Nephron (organoid): ENCODE results near the gene ERBB3.

Experiments
- H3K27ac Mint-ChIP-seq, 3 experiments: 2 replicates each; pipeline ENCODE4 v1.8.0; 2020; ENCODE audit warnings: mixed read lengths in 3 of 3, mild to moderate bottlenecking in 2 of 3, moderate library complexity in 1 of 3
- H3K27me3 Mint-ChIP-seq: 2 replicates; pipeline ENCODE4 v1.8.0; 2021; ENCODE audit warnings: low read depth, mild to moderate bottlenecking, moderate library complexity, mixed read lengths
- H3K36me3 Mint-ChIP-seq: 2 replicates; pipeline ENCODE4 v1.8.0; 2020; ENCODE audit warnings: low read depth, mixed read lengths
- H3K4me1 Mint-ChIP-seq: 2 replicates; pipeline ENCODE4 v1.8.0; 2020; ENCODE audit warnings: mixed read lengths
- H3K4me3 Mint-ChIP-seq, 3 experiments: 2 replicates each; pipeline ENCODE4 v1.8.0; 2020; ENCODE audit warnings: mild to moderate bottlenecking in 3 of 3, mixed read lengths in 3 of 3, moderate library complexity in 2 of 3
- H3K9me3 Mint-ChIP-seq: 2 replicates; pipeline ENCODE4 v1.8.0; 2020; ENCODE audit warnings: mixed read lengths
- TF ChIP-seq, protein P1 (sequence below), 3 experiments: fragments of 200-600 bp; sonication (generic); IDR thresholded peaks; one replicate each; pipeline ENCODE4 v1.5.0; 2021; ENCODE audit warnings: antibody characterized with exemption in 3 of 3; ENCODE audit not compliant: unreplicated experiment in 3 of 3

Gene ERBB3

GRCh38 chr12:56150563-56150962, 70.6 kb downstream of the ERBB3 start:
- TF ChIP-seq, protein P1, sequence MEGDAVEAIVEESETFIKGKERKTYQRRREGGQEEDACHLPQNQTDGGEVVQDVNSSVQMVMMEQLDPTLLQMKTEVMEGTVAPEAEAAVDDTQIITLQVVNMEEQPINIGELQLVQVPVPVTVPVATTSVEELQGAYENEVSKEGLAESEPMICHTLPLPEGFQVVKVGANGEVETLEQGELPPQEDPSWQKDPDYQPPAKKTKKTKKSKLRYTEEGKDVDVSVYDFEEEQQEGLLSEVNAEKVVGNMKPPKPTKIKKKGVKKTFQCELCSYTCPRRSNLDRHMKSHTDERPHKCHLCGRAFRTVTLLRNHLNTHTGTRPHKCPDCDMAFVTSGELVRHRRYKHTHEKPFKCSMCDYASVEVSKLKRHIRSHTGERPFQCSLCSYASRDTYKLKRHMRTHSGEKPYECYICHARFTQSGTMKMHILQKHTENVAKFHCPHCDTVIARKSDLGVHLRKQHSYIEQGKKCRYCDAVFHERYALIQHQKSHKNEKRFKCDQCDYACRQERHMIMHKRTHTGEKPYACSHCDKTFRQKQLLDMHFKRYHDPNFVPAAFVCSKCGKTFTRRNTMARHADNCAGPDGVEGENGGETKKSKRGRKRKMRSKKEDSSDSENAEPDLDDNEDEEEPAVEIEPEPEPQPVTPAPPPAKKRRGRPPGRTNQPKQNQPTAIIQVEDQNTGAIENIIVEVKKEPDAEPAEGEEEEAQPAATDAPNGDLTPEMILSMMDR (IDR thresholded peaks at IDR 0.05; ENCODE audit: unreplicated experiment in 3 of 3): no peak
- peaks cover 10% of the 10 kb centered on the region for H3K36me3 Mint-ChIP-seq
- H3K27ac Mint-ChIP-seq: peak overlapping the region; percentile 67 to 87 (median 76)

GRCh38 chr12:56151672-56152131, 71.7 kb downstream of the ERBB3 start:
- Mint-ChIP-seq H3K36me3 (peaks cover 13% of the 10 kb centered on the region), H3K4me1 (peaks cover 57% of the 10 kb centered on the region), H3K27me3 (no peaks in the 10 kb centered on the region), H3K4me3 (peak overlapping the region; percentile 97 to 100 (median 99)), H3K9me3 (no peaks in the 10 kb centered on the region), H3K27ac (peak overlapping the region; percentile 87 to 97 (median 93))
- TF ChIP-seq, protein P1 (IDR thresholded peaks at IDR 0.05; ENCODE audit: unreplicated experiment in 3 of 3): peak; percentile 32 to 33 (median 33)

More at GRCh38 chr12:56150563-56150962, 70.6 kb downstream of the ERBB3 start:
- Mint-ChIP-seq H3K4me3 (peak overlapping the region; percentile 73 to 99 (median 97)), H3K27me3 (no peaks in the 10 kb centered on the region), H3K9me3 (no peaks in the 10 kb centered on the region), H3K4me1 (peaks cover 62% of the 10 kb centered on the region)

- peaks cover 55% of the 10 kb centered on the region for H3K4me1 Mint-ChIP-seq
- H3K36me3 Mint-ChIP-seq: peaks cover 13% of the 10 kb centered on the region
- H3K27me3 Mint-ChIP-seq: no peaks in the 10 kb centered on the region
- no peaks in the 10 kb centered on the region for H3K9me3 Mint-ChIP-seq
- H3K27ac Mint-ChIP-seq: peak within 1 kb of the TSS; percentile 87 to 97 (median 93)
- TF ChIP-seq, protein P1 (IDR thresholded peaks at IDR 0.05; ENCODE audit: unreplicated experiment in 3 of 3): no peak
- H3K4me3 Mint-ChIP-seq: peak within 1 kb of the TSS; percentile 97 to 100 (median 99)
Measured at GRCh38 chr12:56152132-56152755, 72.3 kb downstream of the ERBB3 start, which contains the start of gene MYL6B. Gene MYL6B (plus strand): TSS chr12:56152587. CDS start chr12:56153919, 1,332 bp downstream.
